B cell (primary cell): ENCODE measurements around the gene LRRC25. TPM values are rescaled to one million over a fixed set of nuclear protein-coding genes. Genes with fewer than 3 reads are reported as not detected.
A peak's percentile ranks its signal among the peaks of the same experiment; 100 is the strongest.

Source experiments
- ATAC-seq: fragments of 200-7000 bp; cut with Tn5 transposase; one replicate; pipeline ENCODE4 v1.10.0; 2021; ENCODE audit warnings: low read depth, mild to moderate bottlenecking, moderate number of reproducible peaks, moderate library complexity
- CTCF ChIA-PET: fragments of 350-600 bp; sonication (Branson Sonifier 250); formaldehyde crosslinking; loops from one replicate; lab custom pipeline; 2021; ENCODE audit warnings: antibody characterized with exemption, inconsistent platforms; lab: Charles Lee
- POLR2A ChIA-PET: fragments of 350-600 bp; sonication (Branson Sonifier 250); formaldehyde crosslinking; loops from one replicate; lab custom pipeline; 2021; ENCODE audit warnings: antibody characterized with exemption; lab: Charles Lee
- DNase-seq: peaks from one replicate; pipeline ENCODE4 v3.0.0; 2013
- H2AFZ ChIP-seq: 2 replicates; pipeline ENCODE4 v1.6.1; 2012; ENCODE audit warnings: mild to moderate bottlenecking, low read depth, low read length; ENCODE audit not compliant: insufficient read depth, poor library complexity, severe bottlenecking
- H3K27ac ChIP-seq, 2 donors: 1 replicate in 1 of 2; 2 replicates in 1 of 2; pipeline ENCODE4 v1.5.1; 2012 to 2013; ENCODE audit warnings: low read length in 2 of 2, mild to moderate bottlenecking in 2 of 2, moderate library complexity in 1 of 2
- H3K27me3 ChIP-seq, 4 experiments: fragments of 200-600 bp in 1 of 4; sonication (generic) in 1 of 4; replicated peaks in 1 of 4; 1 replicate in 2 of 4; 2 replicates in 2 of 4; pipeline versions ENCODE4 v1.6.1 to v1.7.0; 2013 to 2016; ENCODE audit warnings: low read length in 3 of 4, mild to moderate bottlenecking in 2 of 4, mixed read lengths in 1 of 4, moderate library complexity in 1 of 4; ENCODE audit not compliant: insufficient read depth in 4 of 4, control insufficient read depth in 3 of 4; ENCODE audit errors: control extremely low read depth in 1 of 4
- H3K36me3 ChIP-seq, 2 experiments: replicated peaks in 1 of 2; 1 replicate in 1 of 2; 2 replicates in 1 of 2; pipeline versions ENCODE4 v1.6.1 to v1.7.1; 2013; ENCODE audit warnings: low read length in 1 of 2; ENCODE audit not compliant: insufficient read depth in 2 of 2, control insufficient read depth in 1 of 2; ENCODE audit errors: control extremely low read depth in 1 of 2, extremely low read depth in 1 of 2
- H3K4me1 ChIP-seq, 2 donors: fragments of 200-600 bp in 1 of 2; sonication (generic) in 1 of 2; 1 replicate in 1 of 2; 2 replicates in 1 of 2; pipeline versions ENCODE4 v1.5.1 to v1.6.1; 2013 to 2017; ENCODE audit warnings: low read length in 2 of 2; ENCODE audit not compliant: control insufficient read depth in 2 of 2, insufficient read depth in 2 of 2
- H3K4me2 ChIP-seq: replicated peaks from 2 replicates; pipeline ENCODE3; 2012; ENCODE audit warnings: mild to moderate bottlenecking, low read depth, low read length; ENCODE audit not compliant: poor library complexity, severe bottlenecking
- H3K4me3 ChIP-seq, 5 experiments: fragments of 200-600 bp in 1 of 5; sonication (generic) in 1 of 5; 1 replicate in 3 of 5; 2 replicates in 2 of 5; pipeline versions ENCODE4 v1.5.1 to v1.7.0; 2011 to 2016; ENCODE audit warnings: low read length in 4 of 5, mild to moderate bottlenecking in 4 of 5, low read depth in 2 of 5, control low read depth in 1 of 5, moderate library complexity in 1 of 5; ENCODE audit not compliant: insufficient read depth in 1 of 5; ENCODE audit errors: control extremely low read depth in 1 of 5, extremely low read depth in 1 of 5
- H3K79me2 ChIP-seq: fragments of 200-600 bp; sonication (generic); one replicate; pipeline ENCODE4 v1.6.0; 2016; ENCODE audit warnings: low read length; ENCODE audit not compliant: control insufficient read depth, insufficient read depth
- H3K9ac ChIP-seq: fragments of 200-600 bp; sonication (generic); 2 replicates; pipeline ENCODE4 v1.6.1; 2017; ENCODE audit warnings: mild to moderate bottlenecking, low read length, moderate library complexity
- H3K9me3 ChIP-seq, 3 donors: one replicate each; pipeline versions ENCODE4 v1.6.1 to v1.7.1; 2013; ENCODE audit warnings: low read length in 2 of 3; ENCODE audit not compliant: control insufficient read depth in 2 of 3, insufficient read depth in 1 of 3; ENCODE audit errors: control extremely low read depth in 1 of 3
- H4K20me1 ChIP-seq: 2 replicates; pipeline ENCODE4 v1.6.0; 2012; ENCODE audit warnings: mild to moderate bottlenecking, low read length; ENCODE audit not compliant: insufficient read depth, control insufficient read depth, poor library complexity, severe bottlenecking
- H3K27ac Mint-ChIP-seq: one replicate; pipeline ENCODE4 v1.8.0; 2021; ENCODE audit warnings: mixed read lengths
- H3K27me3 Mint-ChIP-seq: one replicate; pipeline ENCODE4 v1.8.0; 2021; ENCODE audit warnings: mixed read lengths
- H3K4me1 Mint-ChIP-seq: one replicate; pipeline ENCODE4 v1.8.0; 2021; ENCODE audit warnings: mixed read lengths
- H3K4me3 Mint-ChIP-seq: one replicate; pipeline ENCODE4 v1.8.0; 2021; ENCODE audit warnings: mixed read lengths
- H3K9me3 Mint-ChIP-seq: one replicate; pipeline ENCODE4 v1.8.0; 2022; ENCODE audit warnings: mixed read lengths; ENCODE audit not compliant: insufficient read depth
- CTCF ChIP-seq: fragments of 200-600 bp; IDR thresholded peaks from one replicate; pipeline ENCODE4 v1.8.0; 2022; ENCODE audit warnings: antibody characterized with exemption, mild to moderate bottlenecking
- EZH2 ChIP-seq: IDR thresholded peaks from 2 replicates; pipeline ENCODE4 v1.6.1; 2012; ENCODE audit warnings: borderline replicate concordance, low read depth, mild to moderate bottlenecking, moderate library complexity, low read length; ENCODE audit not compliant: insufficient read depth, poor library complexity, severe bottlenecking
- WGBS: methylation state at CpG from one replicate; pipeline ENCODE4 v1.1.5; 2013; ENCODE audit warnings: missing lambda C conversion rate; ENCODE audit not compliant: insufficient coverage; 5-methylcytosine and 5-hydroxymethylcytosine counted together
- intact Hi-C: fragments of 100-400 bp; cut with micrococcal nuclease; formaldehyde crosslinking; loops from one replicate; pipeline ENCODE4 v1.10.0; 2022
- polyA plus RNA-seq: library from polyadenylated mRNA; depleted of rRNA; stranded (reverse); fragments of >200 nt; gene quantifications from 2 replicates; pipeline ENCODE4 v1.2.3, GENCODE V29; 2012
- total RNA-seq, 2 donors: library from RNA; stranded (reverse); fragments of 120-200 nt in 1 of 2; gene quantifications; 1 replicate in 1 of 2; 2 replicates in 1 of 2; pipeline versions ENCODE4 v1.2.3 to v1.2.4, GENCODE V29; 2013 to 2022

LRRC25 gene
- total and polyA plus RNA-seq, 2 donors (not counting 1 experiment from before 2014, with no cell fraction given), result 2.4 to 5.7 TPM

GRCh38 chr19:18442941-18443340, 45.5 kb upstream of the LRRC25 start:
- no peaks in the 10 kb centered on the region for H3K9me3 ChIP-seq
- POLR2A ChIA-PET, result no interaction called here
- no peak for DNase-seq
- H3K27me3 ChIP-seq, result no peaks in the 10 kb centered on the region
- peaks cover 0 to 43% of the 10 kb centered on the region in 2 experiments for H3K36me3 ChIP-seq
- 93% methylated on average over 11 of the region's 12 CpGs for WGBS
- H4K20me1 ChIP-seq, result peaks cover 25% of the 10 kb centered on the region
- no peak overlapping the region for H3K9ac ChIP-seq
- TF ChIP-seq CTCF (no peak), EZH2 (no peak)
- CTCF ChIA-PET, result no interaction called here
- Mint-ChIP-seq H3K9me3 (no peaks in the 10 kb centered on the region), H3K27ac (no peak overlapping the region), H3K27me3 (no peaks in the 10 kb centered on the region), H3K4me3 (no peak overlapping the region), H3K4me1 (peaks cover 15% of the 10 kb centered on the region)
- H3K4me1 ChIP-seq, result peaks cover 4 to 14% of the 10 kb centered on the region in 2 donors
- H3K27ac ChIP-seq, result no peak overlapping the region
- peaks cover 9% of the 10 kb centered on the region for H3K79me2 ChIP-seq
- no peak for ATAC-seq
- H3K4me2 ChIP-seq, result no peak overlapping the region
- no peak overlapping the region for H3K4me3 ChIP-seq
- H2AFZ ChIP-seq, result no peak overlapping the region
- intact Hi-C loops, result no loop called here

DNA sequence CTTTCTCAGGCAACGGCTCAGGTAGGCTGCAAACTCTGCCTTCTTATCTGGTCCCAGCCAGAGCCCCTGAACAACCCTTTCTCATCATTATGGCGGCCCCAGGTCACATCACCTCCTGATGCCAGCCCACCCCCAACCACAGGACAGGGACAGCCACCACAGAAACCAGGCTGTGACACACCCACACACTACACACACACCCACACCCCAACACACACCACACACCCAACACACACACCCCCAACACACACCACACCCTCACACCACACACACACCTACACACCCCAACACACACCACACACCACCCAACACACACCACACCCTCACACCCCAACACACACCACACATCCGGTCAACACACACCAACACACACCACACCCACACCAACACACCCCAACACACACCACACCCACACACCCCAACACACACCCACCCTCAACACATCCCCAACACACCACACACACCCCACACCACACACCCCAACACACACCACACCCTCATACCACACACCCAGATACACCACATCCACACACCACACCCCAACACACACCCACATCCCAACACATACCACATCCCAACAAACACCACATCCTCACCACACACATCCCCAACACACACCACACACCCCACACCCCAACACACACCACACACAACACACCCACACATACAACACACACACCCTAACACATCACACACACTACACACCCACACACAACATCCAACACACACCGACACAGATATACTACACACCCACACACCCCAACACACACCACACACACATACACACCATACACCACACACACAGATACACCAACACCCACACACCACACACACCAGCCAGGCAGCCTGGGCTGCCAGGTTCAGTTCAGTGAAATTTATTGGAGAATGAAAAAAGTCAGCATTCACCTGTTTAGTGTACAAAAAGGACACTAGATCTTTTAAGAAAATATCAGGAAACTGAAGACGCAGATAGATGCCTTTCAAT, 44.7 kb upstream of the LRRC25 start:
- DNase-seq, result no peak
- Mint-ChIP-seq H3K9me3 (no peaks in the 10 kb centered on the region), H3K27ac (peak overlapping the region; percentile 53), H3K27me3 (no peaks in the 10 kb centered on the region), H3K4me1 (peaks cover 17% of the 10 kb centered on the region), H3K4me3 (peak overlapping the region; percentile 32)
- Histone ChIP-seq H3K4me1 (peaks cover 4 to 18% of the 10 kb centered on the region in 2 donors), H3K27me3 (no peaks in the 10 kb centered on the region), H3K4me2 (no peak overlapping the region), H3K27ac (peak overlapping the region in 1 of 2 donors; percentile 27), H3K9me3 (no peaks in the 10 kb centered on the region), H3K36me3 (peaks cover 0 to 37% of the 10 kb centered on the region in 2 experiments), H3K79me2 (peaks cover 2% of the 10 kb centered on the region), H3K9ac (no peak overlapping the region), H2AFZ (no peak overlapping the region), H3K4me3 (no peak overlapping the region), H4K20me1 (peaks cover 19% of the 10 kb centered on the region)
- WGBS, result 86% methylated on average over 2 of the region's 5 CpGs
- POLR2A ChIA-PET, result no interaction called here
- intact Hi-C loops, result no loop called here
- CTCF ChIA-PET, result interaction anchor here (0.6 kb wide), 1 partner anchor 579 kb away, joined by 3 read pairs; no protein-coding TSS in a partner anchor
- TF ChIP-seq CTCF (no peak), EZH2 (no peak)
- ATAC-seq, result no peak
